K562 (cell line): ENCODE data around the gene PRSS12. TPM values are rescaled to one million over a fixed set of nuclear protein-coding genes. Genes with fewer than 3 reads are reported as not detected.

Experiments used
- ATAC-seq: fragments of 200-7000 bp; cut with Tn5 transposase; 3 replicates; pipeline ENCODE4 v1.9.1; 2020; ENCODE audit warnings: moderate library complexity
- BruUV-seq: library from RNA; stranded (reverse); fragments of 400-500 nt; replicated peaks from 2 replicates; lab custom pipeline; 2021; lab: Mats Ljungman, UMichigan
- CTCF ChIA-PET: fragments of 300-600 bp; formaldehyde crosslinking; extraction: SDS; loops from one replicate; lab custom pipeline; 2021; ENCODE audit warnings: low intra/inter-chr PET ratio; lab: Yijun Ruan, JAX
- POLR2A ChIA-PET: fragments of 300-600, 350-650 bp; sonication (Branson Sonifier 250); formaldehyde crosslinking; extraction: SDS; loops from one replicate; lab custom pipeline; 2021; ENCODE audit warnings: antibody characterized with exemption, inconsistent platforms; lab: Yijun Ruan, JAX
- DNase-seq, 4 experiments: peaks; one replicate each; pipeline versions ENCODE4 v3.0.0 to v3.0.0-alpha.2; 2011 to 2018; ENCODE audit warnings: low spot score in 3 of 4, mixed read lengths in 3 of 4; ENCODE audit errors: extremely low read depth in 1 of 4
- FAIRE-seq: peaks from 2 replicates; lab custom pipeline; 2011; peaks lifted over from hg19 to GRCh38; lab: Jason Lieb, UNC
- H2AFZ ChIP-seq: 2 replicates; pipeline ENCODE4 v1.6.0; 2011; ENCODE audit warnings: low read depth, low read length, control low read depth, inconsistent platforms
- H3K27ac ChIP-seq: fragments of 200-600 bp; 3 replicates; pipeline ENCODE4 v1.8.0; 2011; ENCODE audit warnings: low read depth, mild to moderate bottlenecking, control low read depth, inconsistent platforms, low read length, moderate library complexity, mixed read lengths; ENCODE audit errors: extremely low read depth
- H3K27me3 ChIP-seq, 2 experiments: fragments of 300-600 bp in 1 of 2; 2 replicates in 1 of 2; 3 replicates in 1 of 2; pipeline versions ENCODE4 v1.6.0 to v1.8.0; 2011; ENCODE audit warnings: inconsistent platforms in 2 of 2, low read length in 2 of 2, mild to moderate bottlenecking in 1 of 2, mixed read lengths in 1 of 2, moderate library complexity in 1 of 2; ENCODE audit not compliant: control insufficient read depth in 2 of 2, insufficient read depth in 2 of 2
- H3K36me3 ChIP-seq: fragments of 300-600 bp; 3 replicates; pipeline ENCODE4 v1.8.0; 2011; ENCODE audit warnings: mild to moderate bottlenecking, low read length, inconsistent platforms; ENCODE audit not compliant: control insufficient read depth, insufficient read depth
- H3K4me1 ChIP-seq, 2 experiments: fragments of 200-600 bp in 1 of 2; replicated peaks in 1 of 2; 2 replicates in 1 of 2; 3 replicates in 1 of 2; pipeline versions ENCODE4 v1.5.1 to v1.8.0; 2011; ENCODE audit warnings: inconsistent platforms in 2 of 2, low read length in 2 of 2, mild to moderate bottlenecking in 1 of 2, mixed read lengths in 1 of 2, moderate library complexity in 1 of 2; ENCODE audit not compliant: control insufficient read depth in 2 of 2, insufficient read depth in 2 of 2
- H3K4me2 ChIP-seq: 2 replicates; pipeline ENCODE4 v1.6.1; 2011; ENCODE audit warnings: low read length, control low read depth, inconsistent platforms, mixed read lengths; ENCODE audit not compliant: insufficient read depth
- H3K4me3 ChIP-seq: fragments of 200-600 bp; sonication (generic), shearing (Covaris generic); 2 replicates; pipeline ENCODE4 v1.5.1; 2016; ENCODE audit warnings: control low read depth, inconsistent platforms
- H3K79me2 ChIP-seq: fragments of 200-600 bp; 3 replicates; pipeline ENCODE4 v1.8.0; 2011; ENCODE audit warnings: low read length, inconsistent platforms; ENCODE audit not compliant: control insufficient read depth, insufficient read depth
- H3K9ac ChIP-seq, 2 experiments: 2 replicates each; pipeline versions ENCODE4 v1.6.0 to v1.6.1; 2011; ENCODE audit warnings: low read depth in 2 of 2, low read length in 2 of 2, control low read depth in 1 of 2, inconsistent platforms in 1 of 2, mild to moderate bottlenecking in 1 of 2, mixed read lengths in 1 of 2; ENCODE audit not compliant: insufficient read depth in 1 of 2
- H3K9me1 ChIP-seq: one replicate; pipeline ENCODE4 v1.6.0; 2011; ENCODE audit warnings: inconsistent platforms, mild to moderate bottlenecking, low read length, moderate library complexity; ENCODE audit not compliant: control insufficient read depth, insufficient read depth
- H3K9me3 ChIP-seq: replicated peaks from 2 replicates; pipeline ENCODE4 v1.5.1; 2011; ENCODE audit warnings: low read depth, low read length, inconsistent platforms; ENCODE audit not compliant: control insufficient read depth, insufficient read depth
- H4K20me1 ChIP-seq: replicated peaks from 2 replicates; pipeline ENCODE4 v1.6.1; 2011; ENCODE audit warnings: low read length, inconsistent platforms, mixed read lengths; ENCODE audit not compliant: control insufficient read depth, insufficient read depth
- DIDO1 ChIP-seq: fragments of 450-650 bp; IDR thresholded peaks from 2 replicates; pipeline ENCODE4 v1.6.1; 2016; ENCODE audit warnings: low read depth, missing biosample characterization, missing genetic modification characterization
- DNMT1 ChIP-seq: fragments of 450-650 bp; IDR thresholded peaks from 2 replicates; pipeline ENCODE4 v1.6.1; 2016; ENCODE audit warnings: antibody characterized with exemption, mild to moderate bottlenecking
- E2F4 ChIP-seq: sonication (generic); formaldehyde crosslinking; IDR thresholded peaks from 2 replicates; pipeline ENCODE4 v1.8.0; 2022; ENCODE audit warnings: mild to moderate bottlenecking, low read depth, missing genetic modification reagents
- GABPA ChIP-seq: fragments of 200-800 bp; sonication (Bioruptor generic); conservative IDR thresholded peaks from 2 replicates; pipeline ENCODE4 v1.6.1; 2016; ENCODE audit warnings: low read depth, missing genetic modification characterization, missing compliant biosample characterization
- HDAC3 ChIP-seq: fragments of 450-650 bp; IDR thresholded peaks from 2 replicates; pipeline ENCODE4 v1.6.1; 2018; ENCODE audit warnings: borderline replicate concordance, mild to moderate bottlenecking, moderate library complexity; ENCODE audit not compliant: partially characterized antibody
- HMBOX1 ChIP-seq: sonication (generic); IDR thresholded peaks from 2 replicates; pipeline ENCODE4 v1.6.1; 2016
- HMGXB4 ChIP-seq: sonication (generic); formaldehyde crosslinking; IDR thresholded peaks from 2 replicates; pipeline ENCODE4 v1.8.1; 2023; ENCODE audit warnings: mild to moderate bottlenecking, missing genetic modification reagents
- NCOA6 ChIP-seq: fragments of 450-650 bp; IDR thresholded peaks from 2 replicates; pipeline ENCODE4 v1.6.1; 2017; ENCODE audit warnings: mild to moderate bottlenecking
- NCOR1 ChIP-seq: fragments of 450-650 bp; IDR thresholded peaks from 2 replicates; pipeline ENCODE4 v1.6.1; 2016; ENCODE audit warnings: mild to moderate bottlenecking, moderate library complexity
- NFE2 ChIP-seq: IDR thresholded peaks from 2 replicates; pipeline ENCODE4 v1.6.1; 2014; ENCODE audit warnings: antibody characterized with exemption, low read depth
- NR2C2 ChIP-seq, 2 experiments: fragments of 200-800 bp in 1 of 2; sonication (Bioruptor generic) in 1 of 2; sonication (generic) in 1 of 2; formaldehyde crosslinking in 1 of 2; IDR thresholded peaks; 2 replicates each; pipeline versions ENCODE4 v1.6.1 to v1.8.0; 2016 to 2022; ENCODE audit warnings: mild to moderate bottlenecking in 1 of 2, missing compliant biosample characterization in 1 of 2, missing genetic modification characterization in 1 of 2, missing genetic modification reagents in 1 of 2
- RAD51 ChIP-seq: fragments of 450-650 bp; IDR thresholded peaks from 2 replicates; pipeline ENCODE4 v1.7.1; 2016; ENCODE audit warnings: low read depth, mild to moderate bottlenecking, borderline replicate concordance
- SMC3 ChIP-seq: conservative IDR thresholded peaks from 2 replicates; pipeline ENCODE4 v1.6.1; 2011; ENCODE audit warnings: low read depth, low read length, improper control_type of control experiment; ENCODE audit not compliant: insufficient read depth
- TEAD2 ChIP-seq: fragments of 450-650 bp; IDR thresholded peaks from 2 replicates; pipeline ENCODE4 v1.6.1; 2016; ENCODE audit warnings: missing genetic modification characterization, control low read depth, missing compliant biosample characterization
- TGIF2 ChIP-seq: sonication (generic); formaldehyde crosslinking; IDR thresholded peaks from 2 replicates; pipeline ENCODE4 v1.8.1; 2022; ENCODE audit warnings: mild to moderate bottlenecking, missing genetic modification reagents, moderate library complexity
- ZBTB12 ChIP-seq: fragments of 250-450 bp; sonication (Bioruptor Pico); IDR thresholded peaks from 2 replicates; pipeline ENCODE4 v1.4.0; 2020
- ZEB2 ChIP-seq: fragments of 450-650 bp; IDR thresholded peaks from 2 replicates; pipeline ENCODE4 v1.6.1; 2016
- ZNF24 ChIP-seq: fragments of 450-650 bp; IDR thresholded peaks from 2 replicates; pipeline ENCODE4 v1.6.1; 2016
- ZNF76 ChIP-seq: fragments of 250-450 bp; sonication (Bioruptor Pico); IDR thresholded peaks from 2 replicates; pipeline ENCODE4 v1.4.0; 2020; ENCODE audit warnings: mild to moderate bottlenecking, moderate library complexity, borderline replicate concordance
- WGBS: fragments of 100-300 bp; shearing (Covaris generic); methylation state at CpG from one replicate; pipeline ENCODE4 v1.1.6; 2016; ENCODE audit warnings: low coverage, mixed read lengths; ENCODE audit not compliant: insufficient coverage; ENCODE audit errors: missing lambda C conversion rate; 5-methylcytosine and 5-hydroxymethylcytosine counted together
- in situ Hi-C: fragments of 300-500 bp; cut with MboI; formaldehyde crosslinking; loops from 4 replicates; pipeline ENCODE4 v1.15.0; 2018; ENCODE audit warnings: inconsistent platforms, mixed read lengths
- intact Hi-C: fragments of 100-400 bp; cut with micrococcal nuclease; formaldehyde crosslinking; loops from 2 replicates; pipeline ENCODE4 v1.14.2; 2022
- polyA plus RNA-seq, 8 experiments: library from polyadenylated mRNA; depleted of rRNA in 4 of 8; stranded (reverse) in 5 of 8; unstranded in 3 of 8; fragments of >200 nt; fragmentation: Nextera tagmentation in 2 of 8; fragmentation: Illumina TruSeq in 1 of 8; extraction: Ambion mirVana in 2 of 8; extraction: Trizol in 1 of 8; gene quantifications; 2 replicates each; pipeline versions ENCODE4 v1.2.1 to v1.2.3, GENCODE V29; 2011 to 2014; ENCODE audit warnings: inconsistent platforms in 1 of 8, missing spikeins in 1 of 8
- total RNA-seq, 7 experiments: library from RNA; depleted of rRNA in 6 of 7; stranded (reverse); fragments of >200 nt in 6 of 7; fragmentation: Illumina TruSeq in 2 of 7; extraction: Trizol in 2 of 7; gene quantifications; 2 replicates each; pipeline versions ENCODE4 v1.2.1 to v1.2.3, GENCODE V29; 2011 to 2021; ENCODE audit warnings: low replicate concordance in 1 of 7

PRSS12 gene
- total and polyA plus RNA-seq, 9 of the 15 experiments (the other 6 are each of a cell fraction or from before 2014, with no cell fraction given): 0.06 to 0.11 (median 0.09) TPM; not detected in 6

GRCh38 chr4:118287711-118288451 is 64.9 kb downstream of the PRSS12 start:
- H3K9me3 ChIP-seq: no peaks in the 10 kb centered on the region

More at GRCh38 chr4:118287711-118288451, 64.9 kb downstream of the PRSS12 start:
- no peak for FAIRE-seq
- no peak for TF ChIP-seq E2F4 (CRISPR knock-in tag)
- no peak for TF ChIP-seq HMGXB4 (CRISPR knock-in tag)
- TF ChIP-seq ZBTB12 (CRISPR knock-in tag): no peak
- TF ChIP-seq GABPA: no peak
- no peak for TF ChIP-seq NCOA6
- no peak for TF ChIP-seq SMC3
- TF ChIP-seq NFE2: no peak
- TF ChIP-seq RAD51: no peak
- no peak for TF ChIP-seq DNMT1
- TF ChIP-seq ZNF24: no peak
- TF ChIP-seq TEAD2 (tag): no peak
- TF ChIP-seq DIDO1 (tag): no peak
- TF ChIP-seq NCOR1: no peak
- no peak for TF ChIP-seq NR2C2 (CRISPR knock-in tag; IDR thresholded peaks at IDR 0.05)
- no peak for TF ChIP-seq NR2C2 (tag; IDR thresholded peaks at IDR 0.05)
- TF ChIP-seq HDAC3: no peak
- TF ChIP-seq HMBOX1: no peak
- TF ChIP-seq ZEB2: no peak
- no peak for TF ChIP-seq TGIF2
- TF ChIP-seq ZNF76 (CRISPR knock-in tag): no peak
- TF ChIP-seq, all 486 proteins: peak for 0
- Histone ChIP-seq H3K27me3 (no peaks in the 10 kb centered on the region), H3K4me1 (peaks cover 0 to 7% of the 10 kb centered on the region in 2 experiments; a peak in 2 of 5 replicates), H3K36me3 (no peaks in the 10 kb centered on the region), H3K4me2 (no peak overlapping the region), H3K27ac (no peak overlapping the region), H3K9ac (no peak overlapping the region), H3K9me1 (no peaks in the 10 kb centered on the region), H3K4me3 (no peak overlapping the region), H2AFZ (no peak overlapping the region), H4K20me1 (no peaks in the 10 kb centered on the region), H3K79me2 (no peaks in the 10 kb centered on the region)
- POLR2A ChIA-PET: no interaction called here
- CTCF ChIA-PET: no interaction called here
- no TSS peak for BruUV-seq
- WGBS: 11% methylated on average over 2 of the region's 2 CpGs
- intact Hi-C loops (no loop called here), in situ Hi-C loops (loop anchor here (25.0 kb wide), 1 partner anchor 399 kb away; the partner anchor contains the start of gene METTL14)
- ATAC-seq (no peak), DNase-seq (no peak)
